Measurements from ENCODE around the gene EMILIN2. TPM values are rescaled to one million over a fixed set of nuclear protein-coding genes. Genes with fewer than 3 reads are reported as not detected.

EMILIN2 gene
- total RNA-seq, 5 donors from 2014 or later (not counting 1 experiment from before 2014, with no cell fraction given), result 3.3 to 19.2 (median 15.0) TPM

DNA sequence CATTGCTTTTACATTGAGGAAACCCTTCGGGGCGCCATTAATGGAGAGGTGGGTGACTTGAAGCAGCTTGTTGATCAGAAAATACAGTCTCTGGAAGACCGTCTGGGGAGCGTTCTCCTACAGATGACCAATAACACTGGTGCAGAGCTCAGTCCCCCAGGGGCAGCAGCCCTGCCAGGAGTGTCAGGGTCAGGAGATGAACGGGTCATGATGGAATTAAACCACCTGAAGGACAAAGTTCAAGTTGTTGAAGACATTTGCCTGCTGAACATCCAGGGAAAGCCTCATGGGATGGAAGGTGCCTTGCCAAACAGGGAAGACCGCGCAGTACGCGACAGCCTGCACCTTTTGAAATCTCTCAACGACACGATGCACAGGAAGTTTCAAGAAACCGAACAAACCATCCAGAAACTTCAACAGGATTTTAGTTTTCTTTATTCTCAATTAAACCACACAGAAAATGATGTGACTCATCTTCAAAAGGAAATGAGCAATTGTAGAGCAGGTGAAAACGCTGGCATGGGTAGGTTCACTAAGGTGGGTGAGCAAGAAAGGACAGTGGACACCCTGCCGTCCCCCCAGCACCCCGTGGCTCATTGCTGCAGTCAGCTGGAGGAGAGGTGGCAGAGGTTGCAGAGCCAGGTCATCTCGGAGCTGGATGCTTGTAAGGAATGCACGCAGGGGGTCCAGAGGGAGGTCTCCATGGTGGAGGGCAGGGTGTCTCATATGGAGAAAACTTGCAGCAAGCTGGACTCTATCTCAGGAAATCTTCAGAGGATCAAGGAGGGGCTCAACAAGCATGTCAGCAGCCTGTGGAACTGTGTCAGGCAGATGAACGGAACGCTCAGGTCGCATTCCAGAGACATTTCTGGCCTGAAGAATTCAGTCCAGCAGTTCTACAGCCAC is 45.0 kb downstream of the EMILIN2 start:
- ChIA-PET POLR2A (no interaction called here), CTCF (interaction anchor here (0.6 to 1.6 kb wide), 2 partner anchors 11 to 82 kb away, joined by 5 to 8 read pairs; no protein-coding TSS in a partner anchor)
- DNase-seq (peak in 4 of 35 experiments; percentile 28 to 34 (median 30)), ATAC-seq (replicated peaks in 1 of 4) (peak; percentile 18 to 83 (median 79))
- no peaks in the 10 kb centered on the region for H3K36me3 ChIP-seq (ENCODE audit: control insufficient read depth in 2 of 2, extremely low read depth in 1 of 2, insufficient read depth in 1 of 2, low read length in 1 of 2)
- H3K36me3 Mint-ChIP-seq, result peaks cover 6% of the 10 kb centered on the region
- peaks cover 1% of the 10 kb centered on the region for H3K9me3 ChIP-seq
- H3K4me1 ChIP-seq (ENCODE audit: control insufficient read depth in 1 of 2, extremely low read depth in 1 of 2, insufficient read depth in 2 of 2, low read length in 2 of 2), result peaks cover 34 to 37% of the 10 kb centered on the region in 2 experiments
- peak overlapping the region; percentile 85 to 92 for H3K27ac Mint-ChIP-seq
- no peaks in the 10 kb centered on the region for H3K27me3 Mint-ChIP-seq
- WGBS (ENCODE audit: insufficient coverage), result 44% methylated on average over 19 of the region's 20 CpGs
- peak overlapping the region; percentile 59 to 75 (median 69) for H3K4me3 Mint-ChIP-seq
- H3K4me1 Mint-ChIP-seq, result peaks cover 46 to 64% (median 51%) of the 10 kb centered on the region in 3 donors
- peak overlapping the region; percentile 56 for H3K27ac ChIP-seq (ENCODE audit: low read length)
- no peaks in the 10 kb centered on the region for H3K27me3 ChIP-seq (replicated peaks in 1 of 2; ENCODE audit: control insufficient read depth in 2 of 2, extremely low read depth in 1 of 2, insufficient read depth in 2 of 2, low read length in 1 of 2)
- H3K9me3 Mint-ChIP-seq, result peaks cover 3 to 7% (median 5%) of the 10 kb centered on the region in 3 donors
- peak overlapping the region; percentile 16 to 49 for H3K4me3 ChIP-seq (ENCODE audit: control insufficient read depth in 1 of 2, extremely low read depth in 1 of 2, low read length in 1 of 2)

DNA sequence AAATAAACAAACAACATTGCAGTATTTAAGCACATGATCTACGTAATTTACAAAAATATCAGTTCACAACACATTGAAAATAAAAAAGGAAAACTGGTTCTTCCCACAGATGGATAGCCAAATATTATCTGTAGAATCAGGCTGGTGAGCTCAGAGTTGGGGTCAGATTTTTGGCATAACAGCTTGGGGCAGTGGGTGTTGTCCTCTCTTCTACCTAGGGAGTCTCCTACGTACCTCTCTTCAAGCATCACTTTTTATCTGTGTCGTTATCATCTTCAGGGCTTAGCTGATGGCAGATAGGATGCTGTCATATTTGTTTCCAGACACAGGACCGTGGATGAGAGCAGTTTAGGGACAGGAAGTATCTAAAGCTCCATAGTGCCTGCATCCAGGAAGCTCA is 46.2 kb downstream of the EMILIN2 start:
- H3K36me3 Mint-ChIP-seq, result peaks cover 4% of the 10 kb centered on the region
- Histone ChIP-seq H3K4me1 (ENCODE audit: control insufficient read depth in 1 of 2, extremely low read depth in 1 of 2, insufficient read depth in 2 of 2, low read length in 2 of 2) (peaks cover 34 to 39% of the 10 kb centered on the region in 2 experiments), H3K36me3 (ENCODE audit: control insufficient read depth in 2 of 2, extremely low read depth in 1 of 2, insufficient read depth in 1 of 2, low read length in 1 of 2) (no peaks in the 10 kb centered on the region), H3K9me3 (no peaks in the 10 kb centered on the region), H3K27me3 (replicated peaks in 1 of 2; ENCODE audit: control insufficient read depth in 2 of 2, extremely low read depth in 1 of 2, insufficient read depth in 2 of 2, low read length in 1 of 2) (no peaks in the 10 kb centered on the region), H3K27ac (ENCODE audit: low read length) (peak overlapping the region; percentile 0), H3K4me3 (ENCODE audit: control insufficient read depth in 1 of 2, extremely low read depth in 1 of 2, low read length in 1 of 2) (no peak overlapping the region)
- no peaks in the 10 kb centered on the region for H3K27me3 Mint-ChIP-seq
- H3K27ac Mint-ChIP-seq, result peak overlapping the region; percentile 63 to 86
- WGBS (ENCODE audit: insufficient coverage), result no CpG with 5 or more reads among the region's 4 CpGs
- no peaks in the 10 kb centered on the region for H3K9me3 Mint-ChIP-seq
- ATAC-seq (replicated peaks in 1 of 4) (no peak), DNase-seq (no peak)
- CTCF ChIA-PET, result no interaction called here
- POLR2A ChIA-PET, result interaction anchor here in 1 of 2 donors (0.7 kb wide), 1 partner anchor 80 kb away, joined by 3 read pairs; no protein-coding TSS in a partner anchor
- peaks cover 47 to 62% (median 51%) of the 10 kb centered on the region in 3 donors for H3K4me1 Mint-ChIP-seq
- H3K4me3 Mint-ChIP-seq, result peak overlapping the region in 2 of 3 donors; percentile 36 to 39

DNA sequence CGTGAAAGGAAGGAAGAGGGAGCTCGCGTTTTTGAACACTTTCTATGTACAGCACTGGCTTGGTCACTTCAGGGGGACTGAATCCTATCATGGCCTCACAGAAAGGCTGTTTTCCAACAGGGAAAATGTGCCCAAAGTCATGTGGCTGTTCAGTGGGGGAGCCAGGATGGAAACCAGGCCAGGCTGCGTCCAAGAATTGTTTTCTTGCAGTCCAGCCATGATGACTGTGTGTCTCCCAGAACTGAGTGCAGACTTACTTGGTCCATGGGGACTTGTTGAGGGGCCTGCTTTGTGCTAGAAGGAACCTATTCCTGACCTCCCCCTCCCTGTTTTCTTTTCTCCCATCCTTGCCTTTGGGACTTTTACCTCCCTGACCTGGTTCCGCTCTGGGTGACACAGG is 46.9 kb downstream of the EMILIN2 start:
- peaks cover 36 to 41% of the 10 kb centered on the region in 2 experiments for H3K4me1 ChIP-seq (ENCODE audit: control insufficient read depth in 1 of 2, extremely low read depth in 1 of 2, insufficient read depth in 2 of 2, low read length in 2 of 2)
- H3K4me3 ChIP-seq (ENCODE audit: control insufficient read depth in 1 of 2, extremely low read depth in 1 of 2, low read length in 1 of 2), result no peak overlapping the region
- H3K36me3 ChIP-seq (ENCODE audit: control insufficient read depth in 2 of 2, extremely low read depth in 1 of 2, insufficient read depth in 1 of 2, low read length in 1 of 2), result no peaks in the 10 kb centered on the region
- Mint-ChIP-seq H3K9me3 (no peaks in the 10 kb centered on the region), H3K36me3 (peaks cover 4% of the 10 kb centered on the region), H3K27me3 (no peaks in the 10 kb centered on the region), H3K4me3 (no peak overlapping the region), H3K4me1 (peaks cover 45 to 62% (median 54%) of the 10 kb centered on the region in 3 donors), H3K27ac (peak overlapping the region in 1 of 2 donors; percentile 86)
- POLR2A ChIA-PET, result no interaction called here
- peak overlapping the region; percentile 0 for H3K27ac ChIP-seq (ENCODE audit: low read length)
- WGBS (ENCODE audit: insufficient coverage), result 94% methylated on average over 5 of the region's 5 CpGs
- no peaks in the 10 kb centered on the region for H3K9me3 ChIP-seq
- H3K27me3 ChIP-seq (replicated peaks in 1 of 2; ENCODE audit: control insufficient read depth in 2 of 2, extremely low read depth in 1 of 2, insufficient read depth in 2 of 2, low read length in 1 of 2), result no peaks in the 10 kb centered on the region
- ATAC-seq (replicated peaks in 1 of 4) (no peak), DNase-seq (no peak)
- CTCF ChIA-PET, result no interaction called here

DNA sequence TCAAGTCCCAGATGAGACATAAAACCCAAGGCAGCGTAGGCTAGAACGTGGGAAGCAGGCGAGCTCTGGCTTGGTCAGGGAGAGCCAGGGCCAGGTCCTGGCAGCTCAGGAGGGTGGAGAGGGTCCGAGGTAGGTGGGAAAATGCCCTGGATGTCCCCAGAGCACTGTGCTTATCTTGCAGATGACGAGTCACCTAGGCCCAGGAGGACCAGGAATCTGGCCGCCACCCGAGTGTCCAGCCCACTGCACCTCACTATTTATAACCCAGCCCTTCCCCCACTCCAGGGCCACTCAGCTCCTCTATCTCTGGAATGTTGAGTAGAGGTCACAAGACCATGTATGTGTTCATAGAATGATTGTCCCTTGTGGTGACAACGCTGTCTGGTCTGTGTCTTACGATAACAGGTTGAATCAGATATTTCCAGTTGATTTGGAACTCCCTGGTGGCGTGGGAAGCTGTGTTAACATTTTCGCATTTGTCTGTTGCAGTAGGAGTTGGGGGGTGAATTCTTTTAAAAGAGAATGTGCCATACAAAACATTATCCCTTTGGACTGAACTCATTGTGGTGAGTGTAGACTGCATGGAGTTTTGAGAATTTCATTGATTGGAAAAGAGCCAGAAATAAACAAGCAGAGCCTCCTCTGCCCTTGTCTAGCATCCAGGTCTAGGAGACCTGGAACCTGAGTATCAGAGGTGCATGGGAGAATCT is 47.5 kb downstream of the EMILIN2 start:
- CTCF ChIA-PET, result no interaction called here
- peaks cover 4% of the 10 kb centered on the region for H3K36me3 Mint-ChIP-seq
- POLR2A ChIA-PET, result no interaction called here
- no peak overlapping the region for H3K4me3 Mint-ChIP-seq
- Histone ChIP-seq H3K27ac (ENCODE audit: low read length) (no peak overlapping the region), H3K9me3 (no peaks in the 10 kb centered on the region), H3K36me3 (ENCODE audit: control insufficient read depth in 2 of 2, extremely low read depth in 1 of 2, insufficient read depth in 1 of 2, low read length in 1 of 2) (no peaks in the 10 kb centered on the region), H3K4me3 (ENCODE audit: control insufficient read depth in 1 of 2, extremely low read depth in 1 of 2, low read length in 1 of 2) (no peak overlapping the region), H3K27me3 (replicated peaks in 1 of 2; ENCODE audit: control insufficient read depth in 2 of 2, extremely low read depth in 1 of 2, insufficient read depth in 2 of 2, low read length in 1 of 2) (no peaks in the 10 kb centered on the region), H3K4me1 (ENCODE audit: control insufficient read depth in 1 of 2, extremely low read depth in 1 of 2, insufficient read depth in 2 of 2, low read length in 2 of 2) (peaks cover 35 to 38% of the 10 kb centered on the region in 2 experiments)
- H3K27me3 Mint-ChIP-seq, result no peaks in the 10 kb centered on the region
- peak overlapping the region; percentile 15 to 48 for H3K27ac Mint-ChIP-seq
- DNase-seq (no peak), ATAC-seq (replicated peaks in 1 of 4) (no peak)
- no peaks in the 10 kb centered on the region for H3K9me3 Mint-ChIP-seq
- 90% methylated on average over 5 of the region's 11 CpGs for WGBS (ENCODE audit: insufficient coverage)
- H3K4me1 Mint-ChIP-seq, result peaks cover 42 to 59% (median 54%) of the 10 kb centered on the region in 3 donors

DNA sequence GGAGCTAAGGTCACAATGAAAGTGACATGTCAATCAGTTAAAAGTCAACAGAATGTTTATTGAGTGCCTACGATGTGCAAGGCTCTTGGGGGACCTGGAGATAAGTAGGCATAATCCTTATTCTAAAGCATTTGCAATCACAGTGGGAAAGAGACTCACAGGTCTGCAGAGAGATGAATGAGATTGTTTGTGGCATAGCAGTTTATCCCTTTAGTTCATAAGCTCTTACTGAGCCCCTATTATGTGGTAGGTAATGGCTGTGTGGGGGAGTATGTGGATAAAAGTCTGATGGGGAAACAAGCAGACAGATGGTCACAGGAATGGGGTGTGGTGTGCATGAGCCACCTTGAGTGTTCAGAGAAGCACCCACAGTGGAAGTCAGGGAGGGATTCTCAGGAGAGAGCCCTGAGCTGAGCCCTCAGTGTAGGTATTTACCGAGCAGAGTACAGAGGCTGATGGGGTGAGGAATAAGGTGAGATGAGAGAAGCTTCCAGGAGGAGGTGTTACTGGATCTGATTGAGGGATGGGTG is 48.1 kb downstream of the EMILIN2 start:
- Mint-ChIP-seq H3K27me3 (no peaks in the 10 kb centered on the region), H3K27ac (peak overlapping the region; percentile 23 to 72), H3K9me3 (no peaks in the 10 kb centered on the region), H3K4me3 (no peak overlapping the region), H3K4me1 (peaks cover 36 to 54% (median 50%) of the 10 kb centered on the region in 3 donors), H3K36me3 (peaks cover 4% of the 10 kb centered on the region)
- DNase-seq (no peak), ATAC-seq (replicated peaks in 1 of 4) (no peak)
- WGBS (ENCODE audit: insufficient coverage), result 100% methylated on average over 1 of the region's 2 CpGs
- no peaks in the 10 kb centered on the region for H3K9me3 ChIP-seq
- POLR2A ChIA-PET, result no interaction called here
- no peak overlapping the region for H3K4me3 ChIP-seq (ENCODE audit: control insufficient read depth in 1 of 2, extremely low read depth in 1 of 2, low read length in 1 of 2)
- peaks cover 30 to 32% of the 10 kb centered on the region in 2 experiments for H3K4me1 ChIP-seq (ENCODE audit: control insufficient read depth in 1 of 2, extremely low read depth in 1 of 2, insufficient read depth in 2 of 2, low read length in 2 of 2)
- H3K27ac ChIP-seq (ENCODE audit: low read length), result no peak overlapping the region
- H3K27me3 ChIP-seq (replicated peaks in 1 of 2; ENCODE audit: control insufficient read depth in 2 of 2, extremely low read depth in 1 of 2, insufficient read depth in 2 of 2, low read length in 1 of 2), result no peaks in the 10 kb centered on the region
- H3K36me3 ChIP-seq (ENCODE audit: control insufficient read depth in 2 of 2, extremely low read depth in 1 of 2, insufficient read depth in 1 of 2, low read length in 1 of 2), result no peaks in the 10 kb centered on the region
- CTCF ChIA-PET, result no interaction called here

DNA sequence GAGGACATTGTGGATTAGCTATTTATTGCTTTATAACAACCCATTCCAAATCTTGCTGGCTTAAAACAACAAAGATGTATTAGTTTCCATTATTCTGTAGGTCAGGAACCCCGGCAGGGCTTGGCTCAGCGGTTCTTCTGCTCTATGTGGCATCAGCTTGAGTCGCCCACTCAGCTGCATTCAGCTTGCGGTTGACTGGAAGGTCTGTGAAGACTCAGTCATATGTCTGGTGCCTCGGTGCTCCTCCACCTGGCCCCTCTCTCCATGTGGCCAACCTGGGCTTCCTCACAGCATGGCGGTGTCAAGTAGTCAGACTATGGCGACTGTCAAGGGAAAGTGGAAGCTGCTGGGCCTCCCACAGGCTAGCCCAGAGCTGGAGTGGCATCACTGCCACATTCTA is 48.6 kb downstream of the EMILIN2 start:
- H3K27ac Mint-ChIP-seq, result peak overlapping the region in 1 of 2 donors; percentile 72
- WGBS (ENCODE audit: insufficient coverage), result 90% methylated on average over 6 of the region's 7 CpGs

More for the DNA sequence above, 48.6 kb downstream of the EMILIN2 start:
- Mint-ChIP-seq H3K27me3 (no peaks in the 10 kb centered on the region), H3K4me1 (peaks cover 32 to 49% (median 45%) of the 10 kb centered on the region in 3 donors), H3K4me3 (no peak overlapping the region), H3K9me3 (no peaks in the 10 kb centered on the region), H3K36me3 (peaks cover 4% of the 10 kb centered on the region)
- Histone ChIP-seq H3K4me3 (ENCODE audit: control insufficient read depth in 1 of 2, extremely low read depth in 1 of 2, low read length in 1 of 2) (no peak overlapping the region), H3K27me3 (replicated peaks in 1 of 2; ENCODE audit: control insufficient read depth in 2 of 2, extremely low read depth in 1 of 2, insufficient read depth in 2 of 2, low read length in 1 of 2) (no peaks in the 10 kb centered on the region), H3K27ac (ENCODE audit: low read length) (no peak overlapping the region), H3K36me3 (ENCODE audit: control insufficient read depth in 2 of 2, extremely low read depth in 1 of 2, insufficient read depth in 1 of 2, low read length in 1 of 2) (no peaks in the 10 kb centered on the region), H3K9me3 (no peaks in the 10 kb centered on the region), H3K4me1 (ENCODE audit: control insufficient read depth in 1 of 2, extremely low read depth in 1 of 2, insufficient read depth in 2 of 2, low read length in 2 of 2) (peaks cover 26 to 30% of the 10 kb centered on the region in 2 experiments)
- POLR2A ChIA-PET, result no interaction called here
- no peak for DNase-seq
- CTCF ChIA-PET, result no interaction called here
- no peak for ATAC-seq (replicated peaks in 1 of 4)
